PFSK-1 (cell line): Measurements from ENCODE around the gene MCRIP1.
A peak's percentile ranks its signal among the peaks of the same experiment; 100 is the strongest.

ENCODE experiments used
- FOXP2 ChIP-seq: optimal IDR thresholded peaks from 2 replicates; pipeline ENCODE3; 2011; ENCODE audit warnings: borderline replicate concordance, control low read depth, inconsistent platforms; ENCODE audit not compliant: insufficient read depth; ENCODE audit errors: extremely low read length, extremely low read depth
- POLR2AphosphoS5 ChIP-seq: IDR thresholded peaks from 2 replicates; pipeline ENCODE4 v1.6.1; 2012; ENCODE audit warnings: low read depth, mild to moderate bottlenecking, control low read depth, low read length, moderate library complexity
- SIN3A ChIP-seq: IDR thresholded peaks from 2 replicates; pipeline ENCODE4 v1.6.1; 2012; ENCODE audit warnings: mild to moderate bottlenecking, low read length, moderate library complexity, borderline replicate concordance; ENCODE audit not compliant: insufficient read depth
- TAF1 ChIP-seq: IDR thresholded peaks from 2 replicates; pipeline ENCODE4 v1.6.1; 2012; ENCODE audit warnings: low read length, control low read depth, borderline replicate concordance; ENCODE audit not compliant: insufficient read depth
- TF ChIP-seq, protein P1 (sequence below), 2 experiments: IDR thresholded peaks; 2 replicates each; pipeline versions ENCODE4 v1.6.1 to v1.8.0; 2011 to 2012; ENCODE audit warnings: low read depth in 2 of 2, low read length in 2 of 2, control low read depth in 1 of 2, inconsistent platforms in 1 of 2, mild to moderate bottlenecking in 1 of 2, moderate library complexity in 1 of 2; ENCODE audit not compliant: insufficient read depth in 1 of 2

MCRIP1 gene

DNA sequence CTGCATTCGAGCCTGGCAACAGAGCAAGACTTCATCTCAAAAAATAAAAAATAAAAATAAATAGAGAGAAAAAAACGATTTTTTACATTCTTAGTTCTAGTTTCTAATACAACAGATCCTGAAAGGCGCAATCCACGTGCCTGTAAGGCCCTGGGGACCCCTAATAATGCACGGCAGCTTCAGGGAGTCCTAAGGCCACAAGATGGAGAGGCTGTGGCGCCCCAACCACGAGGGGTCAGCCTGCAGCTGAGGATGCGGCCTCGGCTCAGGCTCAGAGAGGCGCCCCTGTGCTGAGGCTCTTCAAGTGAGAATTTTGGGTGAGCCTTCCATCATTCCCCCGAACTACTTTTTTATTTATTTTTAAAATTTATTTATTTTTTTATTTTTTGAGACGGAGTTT is 16.4 kb upstream of the MCRIP1 start:
- TF ChIP-seq POLR2AphosphoS5 (peak; percentile 22; the same call in 1 of the 2 replicates), SIN3A (no peak)

DNA sequence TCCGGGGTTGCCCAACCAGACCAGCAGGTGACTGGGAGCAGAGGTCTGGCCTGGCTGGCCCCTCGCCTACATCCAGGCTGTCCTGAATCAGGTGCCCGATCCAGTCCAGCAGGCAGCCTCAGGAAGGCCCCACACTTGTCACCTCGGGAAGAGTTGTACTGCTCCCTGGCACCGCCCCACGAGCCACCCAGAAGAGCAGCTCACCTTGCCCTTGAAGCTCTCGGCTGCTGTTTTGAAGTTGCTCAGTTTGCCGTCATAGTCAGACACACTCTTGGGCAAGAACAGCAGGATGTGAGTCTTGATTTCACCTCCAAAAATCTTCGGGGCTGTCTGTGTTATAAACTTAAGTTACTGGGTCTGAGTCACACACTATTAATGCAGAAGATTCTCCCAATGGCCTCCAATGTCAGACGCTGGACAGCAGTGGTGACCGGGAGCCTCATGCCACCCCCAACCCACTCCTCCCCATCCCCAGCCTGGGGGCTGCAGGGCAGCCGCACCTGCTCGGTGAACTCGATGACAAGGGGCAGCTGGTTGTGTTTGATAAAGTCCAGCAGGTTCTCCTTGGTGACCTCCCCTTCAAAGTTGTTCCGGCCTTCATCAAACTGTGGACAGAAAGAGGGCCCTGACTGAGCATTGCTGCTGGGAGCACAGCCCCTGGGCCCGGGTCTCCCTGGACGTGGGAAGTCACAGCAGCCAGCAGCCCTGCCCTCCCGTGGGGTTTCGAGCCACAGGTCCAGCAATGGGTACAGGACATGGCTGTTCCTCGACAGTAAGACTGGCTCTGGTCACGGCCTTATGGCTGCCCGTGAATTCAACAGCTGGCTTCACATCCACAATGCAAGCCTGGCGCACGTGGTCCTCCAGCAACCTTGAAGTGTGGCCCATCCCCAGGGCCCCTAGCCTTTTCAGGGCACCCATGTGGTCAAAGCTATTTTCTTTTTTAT is 13.9 kb upstream of the MCRIP1 start:
- TF ChIP-seq SIN3A = no peak

DNA sequence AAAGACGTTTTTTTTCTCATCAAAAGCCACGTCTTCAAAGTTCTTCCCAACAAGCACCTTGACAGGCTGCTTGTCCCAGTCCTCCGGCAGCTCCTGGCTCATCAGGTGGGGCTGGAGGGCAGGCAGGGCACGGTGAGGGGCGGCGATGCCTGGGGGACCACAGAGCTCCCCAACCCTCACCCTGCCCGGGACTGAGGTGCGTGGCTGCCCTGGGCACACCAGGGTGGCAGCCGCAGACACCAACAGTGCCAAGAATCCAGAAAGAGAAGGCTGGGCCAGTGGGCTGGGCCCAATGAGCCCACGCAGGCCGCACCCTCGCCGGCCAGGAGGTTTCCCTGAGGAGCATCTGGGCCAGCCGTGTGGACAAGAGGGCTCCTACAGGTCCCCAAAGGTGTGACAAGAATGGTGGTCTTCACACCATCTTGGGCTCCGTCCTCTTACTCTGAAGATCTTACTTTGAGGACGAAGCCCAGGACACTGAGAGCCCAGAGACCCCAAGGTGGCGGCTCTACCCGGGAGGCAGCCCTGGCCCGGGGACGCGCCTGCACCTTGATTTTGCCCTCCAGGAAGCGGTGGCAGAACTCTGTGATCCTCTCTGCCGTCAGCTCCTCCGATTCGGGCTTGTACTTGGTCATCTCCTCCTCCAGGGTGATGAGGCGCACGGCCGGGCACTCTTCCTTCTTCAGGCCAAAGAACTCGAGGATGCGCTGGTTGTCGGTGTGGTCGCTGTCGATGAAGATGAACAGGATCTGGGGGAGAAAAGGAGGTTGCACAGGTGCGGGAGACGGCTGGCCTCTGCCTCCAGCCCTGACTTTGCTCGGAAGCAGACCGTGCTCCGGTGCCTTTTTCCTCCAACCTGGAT is 13.0 kb upstream of the MCRIP1 start:
- no peak for TF ChIP-seq SIN3A
- TF ChIP-seq, protein P1, sequence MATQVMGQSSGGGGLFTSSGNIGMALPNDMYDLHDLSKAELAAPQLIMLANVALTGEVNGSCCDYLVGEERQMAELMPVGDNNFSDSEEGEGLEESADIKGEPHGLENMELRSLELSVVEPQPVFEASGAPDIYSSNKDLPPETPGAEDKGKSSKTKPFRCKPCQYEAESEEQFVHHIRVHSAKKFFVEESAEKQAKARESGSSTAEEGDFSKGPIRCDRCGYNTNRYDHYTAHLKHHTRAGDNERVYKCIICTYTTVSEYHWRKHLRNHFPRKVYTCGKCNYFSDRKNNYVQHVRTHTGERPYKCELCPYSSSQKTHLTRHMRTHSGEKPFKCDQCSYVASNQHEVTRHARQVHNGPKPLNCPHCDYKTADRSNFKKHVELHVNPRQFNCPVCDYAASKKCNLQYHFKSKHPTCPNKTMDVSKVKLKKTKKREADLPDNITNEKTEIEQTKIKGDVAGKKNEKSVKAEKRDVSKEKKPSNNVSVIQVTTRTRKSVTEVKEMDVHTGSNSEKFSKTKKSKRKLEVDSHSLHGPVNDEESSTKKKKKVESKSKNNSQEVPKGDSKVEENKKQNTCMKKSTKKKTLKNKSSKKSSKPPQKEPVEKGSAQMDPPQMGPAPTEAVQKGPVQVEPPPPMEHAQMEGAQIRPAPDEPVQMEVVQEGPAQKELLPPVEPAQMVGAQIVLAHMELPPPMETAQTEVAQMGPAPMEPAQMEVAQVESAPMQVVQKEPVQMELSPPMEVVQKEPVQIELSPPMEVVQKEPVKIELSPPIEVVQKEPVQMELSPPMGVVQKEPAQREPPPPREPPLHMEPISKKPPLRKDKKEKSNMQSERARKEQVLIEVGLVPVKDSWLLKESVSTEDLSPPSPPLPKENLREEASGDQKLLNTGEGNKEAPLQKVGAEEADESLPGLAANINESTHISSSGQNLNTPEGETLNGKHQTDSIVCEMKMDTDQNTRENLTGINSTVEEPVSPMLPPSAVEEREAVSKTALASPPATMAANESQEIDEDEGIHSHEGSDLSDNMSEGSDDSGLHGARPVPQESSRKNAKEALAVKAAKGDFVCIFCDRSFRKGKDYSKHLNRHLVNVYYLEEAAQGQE (IDR thresholded peaks at IDR 0.05; ENCODE audit: insufficient read depth in 1 of 2, low read depth in 2 of 2, low read length in 2 of 2) = no peak
- peak; percentile 33; the same call in 1 of the 2 replicates for TF ChIP-seq POLR2AphosphoS5
- TF ChIP-seq FOXP2 = no peak
- no peak for TF ChIP-seq TAF1

DNA sequence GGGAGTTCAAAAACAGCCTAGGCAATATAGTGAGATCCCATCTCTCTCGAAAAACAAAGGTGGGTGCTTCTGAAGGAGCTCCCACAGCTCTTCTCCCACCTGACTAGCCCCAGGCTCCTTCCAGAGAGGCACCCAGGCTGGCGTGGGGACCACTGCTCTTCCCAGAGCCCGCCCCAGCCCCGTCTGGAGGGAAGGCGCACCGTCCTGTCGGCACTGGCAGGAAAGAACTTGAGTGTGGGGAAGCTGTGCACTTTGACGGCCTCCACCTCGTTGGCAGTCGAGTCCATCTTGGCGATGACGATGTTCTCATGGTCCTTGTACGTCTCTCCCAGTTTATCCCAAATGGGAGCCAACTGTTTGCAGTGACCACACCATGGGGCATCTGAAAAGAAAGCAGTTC is 12.3 kb upstream of the MCRIP1 start:
- no peak for TF ChIP-seq FOXP2
- no peak for TF ChIP-seq POLR2AphosphoS5
- TF ChIP-seq, protein P1 (IDR thresholded peaks at IDR 0.05; ENCODE audit: insufficient read depth in 1 of 2, low read depth in 2 of 2, low read length in 2 of 2) = no peak
- TF ChIP-seq TAF1 = no peak
- no peak for TF ChIP-seq SIN3A

DNA sequence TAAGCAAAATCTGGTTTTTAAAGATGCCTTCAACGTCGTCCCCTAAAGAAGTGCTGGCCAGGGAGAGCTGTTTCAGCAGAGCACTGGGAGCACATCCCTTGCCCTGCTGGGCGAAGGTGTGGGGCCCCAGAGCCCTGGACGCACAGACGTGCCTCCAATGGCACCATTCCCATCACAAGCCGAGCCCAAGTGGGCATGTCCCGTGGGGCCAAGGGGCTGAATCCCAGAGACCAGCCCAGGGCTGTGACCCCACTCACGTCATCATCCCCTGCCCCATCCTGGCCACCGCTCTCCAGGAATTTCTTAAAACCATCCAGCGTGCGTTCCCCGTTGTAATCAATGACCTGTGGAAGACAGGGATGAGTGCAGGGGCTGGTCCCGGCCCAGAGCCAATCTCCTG is 11.8 kb upstream of the MCRIP1 start:
- TF ChIP-seq, protein P1 (IDR thresholded peaks at IDR 0.05; ENCODE audit: insufficient read depth in 1 of 2, low read depth in 2 of 2, low read length in 2 of 2) = no peak
- peak; percentile 37; the same call in 1 of the 2 replicates for TF ChIP-seq POLR2AphosphoS5

DNA sequence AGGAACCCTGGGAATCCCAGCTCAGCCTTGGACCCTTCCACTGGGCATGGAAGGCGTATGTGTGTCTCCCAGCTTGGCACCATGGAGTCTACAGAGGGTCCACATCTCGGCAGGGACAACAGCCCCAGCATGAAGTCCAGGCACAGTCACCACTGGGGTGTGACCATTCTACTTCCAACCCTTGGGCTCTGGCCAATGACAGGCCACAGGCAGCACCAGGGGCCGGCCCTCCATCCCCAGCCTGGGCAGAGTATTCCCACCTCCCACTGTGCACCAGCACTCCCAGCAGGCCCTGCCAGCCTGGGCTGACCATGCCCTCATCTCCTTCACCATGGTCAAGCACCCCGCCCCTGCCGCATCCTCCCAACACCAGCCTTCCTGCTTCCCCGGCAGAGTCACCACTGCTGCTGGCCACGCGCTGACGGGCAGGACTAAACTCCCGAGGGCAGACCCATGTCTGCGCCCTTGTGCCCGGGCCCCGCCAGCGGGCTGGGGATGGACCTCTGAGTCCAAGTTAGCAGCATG is 11.3 kb upstream of the MCRIP1 start:
- TF ChIP-seq SIN3A = no peak
- TF ChIP-seq, protein P1 (IDR thresholded peaks at IDR 0.05; ENCODE audit: insufficient read depth in 1 of 2, low read depth in 2 of 2, low read length in 2 of 2) = no peak
- no peak for TF ChIP-seq POLR2AphosphoS5
- TF ChIP-seq FOXP2 = no peak
- no peak for TF ChIP-seq TAF1
